ENCODE results near the gene ZNF469. TPM values are rescaled to one million over a fixed set of nuclear protein-coding genes. Genes with fewer than 3 reads are reported as not detected.
"Not testable (repeated sequence)": the region's sequence is repeated elsewhere in the genome, so short reads cannot be mapped to it uniquely, and the experiment has no call there.

Gene ZNF469
- total RNA-seq, 4 donors from 2014 or later = 0.17 to 0.49 (median 0.40) TPM

- intact Hi-C loops (cut with DNase I; ENCODE audit: low total_unique reads) = no loop called here
- no peak for TF ChIP-seq CTCF (IDR thresholded peaks at IDR 0.05)
- no peak for TF ChIP-seq POLR2A (IDR thresholded peaks at IDR 0.05)
- H3K4me3 ChIP-seq (ENCODE audit: low read depth, poor library complexity, severe bottlenecking) = no peak overlapping the region
- no peak for DNase-seq (ENCODE audit: low spot score in 2 of 2)
- WGBS, 2 donors = 88 to 90% methylated on average over 28 of the region's 29 CpGs
These were observed 26.7 kb downstream of the ZNF469 start for GRCh38 chr16:88409296-88410065.

- DNase-seq (ENCODE audit: low spot score in 2 of 2); H3K4me3 ChIP-seq (ENCODE audit: low read depth, poor library complexity, severe bottlenecking); intact Hi-C loops (cut with DNase I; ENCODE audit: low total_unique reads): not testable (repeated sequence)
- WGBS, 2 donors = 92 to 93% methylated on average over 28 of the region's 28 CpGs
These were observed 27.7 kb downstream of the ZNF469 start for GRCh38 chr16:88410297-88410968.

GRCh38 chr16:88411951-88412576 lies 29.3 kb downstream of the ZNF469 start:
- H3K4me3 ChIP-seq (ENCODE audit: low read depth, poor library complexity, severe bottlenecking) = no peak overlapping the region
- intact Hi-C loops (cut with DNase I; ENCODE audit: low total_unique reads) = no loop called here
- TF ChIP-seq POLR2A (IDR thresholded peaks at IDR 0.05) (no peak), CTCF (IDR thresholded peaks at IDR 0.05) (no peak)
- DNase-seq (ENCODE audit: low spot score in 2 of 2) = no peak
- 89 to 92% methylated on average over 15 to 18 of the region's 18 CpGs for WGBS, 2 donors

- 80 to 83% methylated on average over 16 of the region's 16 CpGs for WGBS, 2 donors
- intact Hi-C loops (cut with DNase I; ENCODE audit: low total_unique reads) = no loop called here
- no peak for DNase-seq (ENCODE audit: low spot score in 2 of 2)
- H3K4me3 ChIP-seq (ENCODE audit: low read depth, poor library complexity, severe bottlenecking) = no peak overlapping the region
- no peak for TF ChIP-seq POLR2A (IDR thresholded peaks at IDR 0.05)
- TF ChIP-seq CTCF (IDR thresholded peaks at IDR 0.05) = no peak
These were observed 30.0 kb downstream of the ZNF469 start for GRCh38 chr16:88412766-88413165.

- no peak overlapping the region for H3K4me3 ChIP-seq (ENCODE audit: low read depth, poor library complexity, severe bottlenecking)
- intact Hi-C loops (cut with DNase I; ENCODE audit: low total_unique reads) = no loop called here
- no peak for DNase-seq (ENCODE audit: low spot score in 2 of 2)
- WGBS, 2 donors = 88 to 89% methylated on average over 12 of the region's 12 CpGs
- TF ChIP-seq POLR2A (IDR thresholded peaks at IDR 0.05) (no peak), CTCF (IDR thresholded peaks at IDR 0.05) (no peak)
These were observed 30.5 kb downstream of the ZNF469 start for GRCh38 chr16:88413231-88413630.

- intact Hi-C loops (cut with DNase I; ENCODE audit: low total_unique reads) = no loop called here
- 91 to 96% methylated on average over 6 to 12 of the region's 12 CpGs for WGBS, 2 donors
- TF ChIP-seq POLR2A (IDR thresholded peaks at IDR 0.05) (no peak), CTCF (IDR thresholded peaks at IDR 0.05) (no peak)
- no peak overlapping the region for H3K4me3 ChIP-seq (ENCODE audit: low read depth, poor library complexity, severe bottlenecking)
- no peak for DNase-seq (ENCODE audit: low spot score in 2 of 2)
These were observed 30.9 kb downstream of the ZNF469 start for GRCh38 chr16:88413631-88414030.

Data from lower leg skin (tissue), 4 donors.